ENCODE measurements around the gene GMPR. TPM values are rescaled to one million over a fixed set of nuclear protein-coding genes. Genes with fewer than 3 reads are reported as not detected.

GMPR gene
- total RNA-seq, 4 donors from 2014 or later, result 14.0 to 21.8 (median 15.8) TPM

GRCh38 chr6:16305246-16305725 is 66.9 kb downstream of the GMPR start:
- Histone ChIP-seq H3K4me3 (no peak overlapping the region), H3K4me1 (no peaks in the 10 kb centered on the region), H3K27ac (no peak overlapping the region), H3K27me3 (no peaks in the 10 kb centered on the region), H3K36me3 (peaks cover 0 to 25% (median 0%) of the 10 kb centered on the region in 3 donors), H3K9me3 (no peaks in the 10 kb centered on the region)
- DNase-seq (ENCODE audit: low spot score in 2 of 2), result no peak
- TF ChIP-seq CTCF (IDR thresholded peaks at IDR 0.05) (no peak), EP300 (IDR thresholded peaks at IDR 0.05) (no peak), POLR2A (IDR thresholded peaks at IDR 0.05) (no peak)
- WGBS, 2 donors, result 68 to 74% methylated on average over 7 of the region's 7 CpGs

GRCh38 chr6:16305788-16306187 is 67.4 kb downstream of the GMPR start:
- TF ChIP-seq CTCF (IDR thresholded peaks at IDR 0.05), result no peak
- no peak for TF ChIP-seq POLR2A (IDR thresholded peaks at IDR 0.05)
- no peak overlapping the region for H3K4me3 ChIP-seq
- no peaks in the 10 kb centered on the region for H3K4me1 ChIP-seq
- WGBS, 2 donors, result 57 to 62% methylated on average over 17 to 19 of the region's 19 CpGs
- H3K27ac ChIP-seq, result no peak overlapping the region
- DNase-seq (ENCODE audit: low spot score in 2 of 2), result no peak
- no peaks in the 10 kb centered on the region for H3K9me3 ChIP-seq
- no peaks in the 10 kb centered on the region for H3K27me3 ChIP-seq
- peaks cover 0 to 25% (median 0%) of the 10 kb centered on the region in 3 donors for H3K36me3 ChIP-seq

GRCh38 chr6:16306334-16306733 is 67.9 kb downstream of the GMPR start:
- no peaks in the 10 kb centered on the region for H3K27me3 ChIP-seq
- TF ChIP-seq CTCF (IDR thresholded peaks at IDR 0.05) (no peak), POLR2A (IDR thresholded peaks at IDR 0.05) (no peak), EP300 (IDR thresholded peaks at IDR 0.05) (no peak)
- H3K9me3 ChIP-seq, result no peaks in the 10 kb centered on the region
- no peak for DNase-seq (ENCODE audit: low spot score in 2 of 2)
- H3K4me1 ChIP-seq, result no peaks in the 10 kb centered on the region
- no peak overlapping the region for H3K4me3 ChIP-seq
- peaks cover 0 to 25% (median 0%) of the 10 kb centered on the region in 3 donors for H3K36me3 ChIP-seq
- H3K27ac ChIP-seq, result no peak overlapping the region
- 78 to 82% methylated on average over 20 of the region's 20 CpGs for WGBS, 2 donors

DNA sequence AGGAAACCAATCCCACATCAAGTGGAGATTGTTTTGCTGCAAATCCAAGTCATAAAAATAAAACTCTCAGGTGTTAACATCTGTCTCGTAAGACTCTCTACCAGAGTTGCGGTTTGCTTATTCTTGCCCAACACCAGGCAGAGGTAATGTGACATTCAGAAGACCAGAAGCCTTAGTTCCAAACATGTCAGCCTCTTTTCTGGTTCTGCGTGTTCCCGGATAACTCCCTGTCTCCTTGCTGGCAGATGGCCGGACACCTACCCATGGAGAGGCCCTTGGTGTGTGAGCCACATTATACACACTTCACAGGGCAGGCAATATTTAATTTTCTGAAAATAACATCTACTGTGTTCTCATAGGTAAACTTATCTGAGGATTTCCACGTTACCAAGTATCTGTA is 73.4 kb downstream of the GMPR start:
- no peak for DNase-seq (ENCODE audit: low spot score in 2 of 2)

DNA sequence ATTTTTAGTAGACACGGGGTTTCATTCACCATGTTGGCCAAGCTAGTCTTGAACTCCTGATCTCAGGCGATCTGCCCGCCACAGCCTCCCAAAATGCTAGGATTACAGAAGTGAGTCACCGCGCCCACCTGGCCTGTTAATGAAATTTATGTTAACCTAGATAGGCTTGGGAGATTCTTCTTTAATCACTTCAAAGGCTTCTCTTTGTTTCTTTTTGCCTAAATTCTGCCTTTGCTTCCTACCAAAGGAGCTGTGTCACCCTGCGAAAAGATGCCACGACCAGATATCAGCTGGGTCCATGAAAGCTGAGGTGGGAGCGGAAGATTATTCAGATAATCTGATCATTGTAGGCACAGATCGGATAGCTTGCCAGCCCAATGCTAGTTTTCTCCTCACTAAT is 75.3 kb downstream of the GMPR start:
- no peaks in the 10 kb centered on the region for H3K36me3 ChIP-seq
- H3K4me1 ChIP-seq, result peaks cover 0 to 3% (median 1%) of the 10 kb centered on the region in 4 donors
- H3K4me3 ChIP-seq, result no peak overlapping the region
- no peak for DNase-seq (ENCODE audit: low spot score in 2 of 2)
- H3K27ac ChIP-seq, result no peak overlapping the region
- H3K27me3 ChIP-seq, result no peaks in the 10 kb centered on the region
- WGBS, 2 donors, result 90 to 91% methylated on average over 9 of the region's 9 CpGs
- no peak for TF ChIP-seq EP300 (IDR thresholded peaks at IDR 0.05)
- TF ChIP-seq POLR2A (IDR thresholded peaks at IDR 0.05), result no peak
- TF ChIP-seq CTCF (IDR thresholded peaks at IDR 0.05), result no peak
- no peaks in the 10 kb centered on the region for H3K9me3 ChIP-seq

More for the DNA sequence above, 73.4 kb downstream of the GMPR start:
- Histone ChIP-seq H3K36me3 (no peaks in the 10 kb centered on the region), H3K27me3 (no peaks in the 10 kb centered on the region), H3K4me1 (peaks cover 0 to under 1% (median 0%) of the 10 kb centered on the region in 4 donors), H3K9me3 (no peaks in the 10 kb centered on the region), H3K27ac (no peak overlapping the region), H3K4me3 (no peak overlapping the region)
- WGBS, 2 donors, result 94 to 99% methylated on average over 6 of the region's 6 CpGs
- TF ChIP-seq POLR2A (IDR thresholded peaks at IDR 0.05) (no peak), EP300 (IDR thresholded peaks at IDR 0.05) (no peak)

GRCh38 chr6:16314296-16314695 is 75.9 kb downstream of the GMPR start:
- no peaks in the 10 kb centered on the region for H3K27me3 ChIP-seq
- TF ChIP-seq CTCF (IDR thresholded peaks at IDR 0.05) (no peak), EP300 (IDR thresholded peaks at IDR 0.05) (no peak), POLR2A (IDR thresholded peaks at IDR 0.05) (no peak)
- no peaks in the 10 kb centered on the region for H3K9me3 ChIP-seq
- peaks cover 0 to 6% (median 2%) of the 10 kb centered on the region in 4 donors for H3K4me1 ChIP-seq
- no peak overlapping the region for H3K4me3 ChIP-seq
- no peak for DNase-seq (ENCODE audit: low spot score in 2 of 2)
- H3K36me3 ChIP-seq, result no peaks in the 10 kb centered on the region
- 79 to 80% methylated on average over 4 of the region's 4 CpGs for WGBS, 2 donors
- H3K27ac ChIP-seq, result no peak overlapping the region
